ENCODE measurements around the gene MB21D2.

MB21D2 gene

GRCh38 chr3:192883512-192883911 is 34.1 kb downstream of the MB21D2 start:
- H3K27ac ChIP-seq = no peak overlapping the region
- TF ChIP-seq CTCF (conservative IDR thresholded peaks at IDR 0.05) (no peak), ZFX (IDR thresholded peaks at IDR 0.05) (no peak)

GRCh38 chr3:192881159-192881786 is 36.4 kb downstream of the MB21D2 start:
- TF ChIP-seq CTCF (conservative IDR thresholded peaks at IDR 0.05) (no peak), ZFX (IDR thresholded peaks at IDR 0.05) (no peak)
- H3K27ac ChIP-seq = no peak overlapping the region

- no peak overlapping the region for H3K27ac ChIP-seq
- TF ChIP-seq ZFX (IDR thresholded peaks at IDR 0.05) (no peak), CTCF (conservative IDR thresholded peaks at IDR 0.05) (no peak)
Observed at GRCh38 chr3:192880313-192880712, 37.3 kb downstream of the MB21D2 start.

GRCh38 chr3:192879346-192880031 is 38.2 kb downstream of the MB21D2 start:
- no peak for TF ChIP-seq ZFX (IDR thresholded peaks at IDR 0.05)
- no peak for TF ChIP-seq CTCF (conservative IDR thresholded peaks at IDR 0.05)
- H3K27ac ChIP-seq = no peak overlapping the region

GRCh38 chr3:192875971-192876565 is 41.6 kb downstream of the MB21D2 start:
- H3K27ac ChIP-seq = no peak overlapping the region
- TF ChIP-seq ZFX (IDR thresholded peaks at IDR 0.05) (no peak), CTCF (conservative IDR thresholded peaks at IDR 0.05) (no peak)

- TF ChIP-seq CTCF (conservative IDR thresholded peaks at IDR 0.05) (no peak), ZFX (IDR thresholded peaks at IDR 0.05) (no peak)
Observed at GRCh38 chr3:192870822-192871221, 46.8 kb downstream of the MB21D2 start.

More at GRCh38 chr3:192870822-192871221, 46.8 kb downstream of the MB21D2 start:
- H3K27ac ChIP-seq = no peak overlapping the region

All from C4-2B (cell line).